HG02642 (cell line): ENCODE data around the gene TAS2R8.

Source experiments
- ATAC-seq: cut with Tn5 transposase; IDR thresholded peaks from one replicate; pipeline ENCODE4 v1.9.1; 2021; ENCODE audit warnings: mild to moderate bottlenecking; ENCODE audit not compliant: unreplicated experiment, poor library complexity

The TAS2R8 gene

DNA sequence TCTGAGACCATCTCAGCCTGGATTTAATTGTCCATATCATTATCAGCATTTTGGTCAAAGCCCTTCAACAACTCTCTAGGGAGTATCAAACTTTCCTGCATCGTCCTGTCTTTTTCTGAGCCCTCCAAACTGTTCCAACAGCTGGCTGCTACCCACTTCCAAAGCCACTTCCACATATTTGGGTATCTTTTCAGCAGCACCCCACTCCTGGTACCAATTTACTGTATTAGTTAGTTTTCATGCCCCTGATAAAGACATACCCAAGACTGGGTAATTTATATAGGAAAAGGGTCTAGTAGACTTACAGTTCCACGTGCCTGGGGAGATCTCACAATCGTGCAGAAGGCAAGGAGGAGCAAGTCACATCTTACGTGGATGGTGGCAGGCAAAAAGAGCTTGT lies 50.9 kb downstream of the TAS2R8 start:
- no peak for ATAC-seq
